Endothelial cell of umbilical vein (primary cell): ENCODE measurements around the gene ZNF329. TPM values are rescaled to one million over a fixed set of nuclear protein-coding genes. Genes with fewer than 3 reads are reported as not detected.
A peak's percentile ranks its signal among the peaks of the same experiment; 100 is the strongest.

Source experiments
- BruUV-seq: library from RNA; stranded (reverse); fragments of 400-500 nt; replicated peaks from 2 replicates; lab custom pipeline; 2021; lab: Mats Ljungman, UMichigan
- CTCF ChIA-PET: fragments of 300-600, 350-600 bp; sonication (Branson Sonifier 250); formaldehyde crosslinking; loops from one replicate; lab custom pipeline; 2021; ENCODE audit warnings: antibody characterized with exemption, inconsistent platforms; lab: Charles Lee
- POLR2A ChIA-PET: fragments of 300-600, 350-600 bp; sonication (Branson Sonifier 250); formaldehyde crosslinking; loops from one replicate; lab custom pipeline; 2021; ENCODE audit warnings: antibody characterized with exemption, inconsistent platforms; lab: Charles Lee
- DNase-seq: peaks from one replicate; pipeline ENCODE4 v3.0.0-alpha.2; 2011; ENCODE audit warnings: low read depth, low spot score
- FAIRE-seq: peaks from 2 replicates; lab custom pipeline; 2011; peaks lifted over from hg19 to GRCh38; lab: Jason Lieb, UNC
- H2AFZ ChIP-seq: 2 replicates; pipeline ENCODE4 v1.6.0; 2012; ENCODE audit warnings: low read depth, low read length, control low read depth, inconsistent platforms
- H3K27ac ChIP-seq: 2 replicates; pipeline ENCODE4 v1.5.1; 2011; ENCODE audit warnings: low read depth, mild to moderate bottlenecking, control low read depth, low read length, moderate library complexity; ENCODE audit not compliant: insufficient read depth
- H3K27me3 ChIP-seq, 2 experiments: 2 replicates each; pipeline versions ENCODE4 v1.6.0 to v1.6.1; 2011; ENCODE audit warnings: low read length in 2 of 2, mixed read lengths in 1 of 2; ENCODE audit not compliant: control insufficient read depth in 2 of 2, insufficient read depth in 2 of 2
- H3K36me3 ChIP-seq, 2 experiments: 2 replicates in 1 of 2; 3 replicates in 1 of 2; pipeline ENCODE4 v1.5.1; 2011; ENCODE audit warnings: low read length in 2 of 2, mild to moderate bottlenecking in 1 of 2, moderate library complexity in 1 of 2; ENCODE audit not compliant: control insufficient read depth in 2 of 2, insufficient read depth in 2 of 2; ENCODE audit errors: extremely low read depth in 1 of 2
- H3K4me1 ChIP-seq: 3 replicates; pipeline ENCODE4 v1.5.1; 2011; ENCODE audit warnings: mild to moderate bottlenecking, low read length; ENCODE audit not compliant: control insufficient read depth, insufficient read depth; ENCODE audit errors: extremely low read depth
- H3K4me2 ChIP-seq: 2 replicates; pipeline ENCODE4 v1.6.1; 2011; ENCODE audit warnings: low read length, control low read depth, mixed read lengths; ENCODE audit not compliant: insufficient read depth
- H3K4me3 ChIP-seq, 3 experiments: fragments of 200-600 bp in 1 of 3; sonication (generic), shearing (Covaris generic) in 1 of 3; replicated peaks in 1 of 3; 2 replicates each; pipeline ENCODE4 v1.5.1; 2011 to 2016; ENCODE audit warnings: control low read depth in 3 of 3, low read length in 3 of 3, mild to moderate bottlenecking in 2 of 3, inconsistent platforms in 1 of 3, low read depth in 1 of 3, moderate library complexity in 1 of 3; ENCODE audit not compliant: insufficient read depth in 1 of 3
- H3K79me2 ChIP-seq: 2 replicates; pipeline ENCODE4 v1.6.0; 2012; ENCODE audit warnings: low read length, inconsistent platforms; ENCODE audit not compliant: control insufficient read depth, insufficient read depth
- H3K9ac ChIP-seq: replicated peaks from 2 replicates; pipeline ENCODE3; 2011; ENCODE audit warnings: low read length, control low read depth; ENCODE audit not compliant: insufficient read depth; ENCODE audit errors: extremely low read depth
- H3K9me1 ChIP-seq: replicated peaks from 3 replicates; pipeline ENCODE4 v1.6.0; 2011; ENCODE audit warnings: mild to moderate bottlenecking, low read length; ENCODE audit not compliant: control insufficient read depth, insufficient read depth; ENCODE audit errors: extremely low read depth
- H3K9me3 ChIP-seq: replicated peaks from 2 replicates; pipeline ENCODE4 v1.5.1; 2012; ENCODE audit warnings: low read length, inconsistent platforms; ENCODE audit not compliant: control insufficient read depth, insufficient read depth
- H4K20me1 ChIP-seq: replicated peaks from 2 replicates; pipeline ENCODE3; 2011; ENCODE audit warnings: mild to moderate bottlenecking, low read length; ENCODE audit not compliant: control insufficient read depth, insufficient read depth; ENCODE audit errors: extremely low read depth
- CTCF ChIP-seq, 2 donors: IDR thresholded peaks; 1 replicate in 1 of 2; 2 replicates in 1 of 2; pipeline ENCODE4 v1.5.1; 2011; ENCODE audit warnings: low read length in 2 of 2, mild to moderate bottlenecking in 2 of 2, moderate library complexity in 2 of 2, control low read depth in 1 of 2, inconsistent platforms in 1 of 2, low read depth in 1 of 2; ENCODE audit not compliant: insufficient read depth in 1 of 2; ENCODE audit errors: extremely low read depth in 1 of 2
- EZH2 ChIP-seq: IDR thresholded peaks from 2 replicates; pipeline ENCODE4 v1.6.1; 2012; ENCODE audit warnings: borderline replicate concordance, low read depth, mild to moderate bottlenecking, moderate library complexity, low read length, inconsistent platforms; ENCODE audit not compliant: severe bottlenecking
- FOS ChIP-seq: IDR thresholded peaks from 2 replicates; pipeline ENCODE4 v1.6.1; 2011; ENCODE audit warnings: mild to moderate bottlenecking, low read length, moderate library complexity, borderline replicate concordance; ENCODE audit not compliant: insufficient read depth
- GATA2 ChIP-seq: IDR thresholded peaks from 2 replicates; pipeline ENCODE4 v1.7.0; 2011; ENCODE audit warnings: low read depth, mild to moderate bottlenecking, moderate library complexity, mixed read lengths, low read length; ENCODE audit not compliant: insufficient read length, insufficient read depth
- JUN ChIP-seq: IDR thresholded peaks from 2 replicates; pipeline ENCODE4 v1.6.1; 2011; ENCODE audit warnings: borderline replicate concordance, low read depth; ENCODE audit not compliant: insufficient read length, insufficient read depth
- MAX ChIP-seq: IDR thresholded peaks from 2 replicates; pipeline ENCODE4 v1.6.1; 2011; ENCODE audit not compliant: insufficient read depth, insufficient read length
- MYC ChIP-seq: IDR thresholded peaks from one replicate; pipeline ENCODE4 v1.6.1; 2011; ENCODE audit warnings: mild to moderate bottlenecking, low read depth, low read length
- POLR2A ChIP-seq: IDR thresholded peaks from 2 replicates; pipeline ENCODE4 v1.6.1; 2012; ENCODE audit warnings: low read depth, mild to moderate bottlenecking, control low read depth, low read length
- POLR2AphosphoS5 ChIP-seq: IDR thresholded peaks from 2 replicates; pipeline ENCODE4 v1.6.1; 2012; ENCODE audit warnings: low read depth, mild to moderate bottlenecking, control low read depth, low read length, moderate library complexity; ENCODE audit not compliant: insufficient read depth
- dilution Hi-C: fragments of 300-500 bp; cut with MboI; formaldehyde crosslinking; loops from one replicate; pipeline ENCODE4 v1.15.0; 2019; ENCODE audit warnings: low sequenced_read_pairs; ENCODE audit not compliant: extremely low pct_ligation_motif_present
- intact Hi-C: fragments of 100-400 bp; cut with micrococcal nuclease; formaldehyde crosslinking; loops from one replicate; pipeline ENCODE4 v1.10.0; 2022
- polyA plus RNA-seq, 4 experiments: library from polyadenylated mRNA; depleted of rRNA in 3 of 4; stranded (reverse) in 3 of 4; unstranded in 1 of 4; fragments of >200 nt; gene quantifications; 2 replicates each; pipeline versions ENCODE4 v1.2.1 to v1.2.3, GENCODE V29; 2011 to 2012; ENCODE audit warnings: missing spikeins in 1 of 4
- total RNA-seq: library from RNA; stranded (reverse); gene quantifications from 2 replicates; pipeline ENCODE4 v1.2.3, GENCODE V29; 2021

Gene ZNF329
- total and polyA plus RNA-seq, 2 donors (not counting 3 experiments of a cell fraction or from before 2014, with no cell fraction given): 3.0 to 5.3 TPM

GRCh38 chr19:58196901-58197616 lies 46.5 kb upstream of the ZNF329 start:
- DNase-seq: peak; percentile 38
- no peak overlapping the region for H3K4me2 ChIP-seq
- FAIRE-seq: peak; percentile 61
- H3K36me3 ChIP-seq: peaks cover 11 to 23% of the 10 kb centered on the region in 2 experiments
- no peak overlapping the region for H3K27ac ChIP-seq
- ChIA-PET CTCF (no interaction called here), POLR2A (no interaction called here)
- no peaks in the 10 kb centered on the region for H3K9me1 ChIP-seq
- H3K9me3 ChIP-seq: peaks cover 25% of the 10 kb centered on the region
- no peak for TF ChIP-seq EZH2
- no peaks in the 10 kb centered on the region for H3K4me1 ChIP-seq
- H3K4me3 ChIP-seq: no peak overlapping the region
- no TSS peak for BruUV-seq
- dilution Hi-C loops: no loop called here
- intact Hi-C loops: no loop called here
- H3K27me3 ChIP-seq: no peaks in the 10 kb centered on the region
- no peaks in the 10 kb centered on the region for H4K20me1 ChIP-seq
- H2AFZ ChIP-seq: no peak overlapping the region
- H3K9ac ChIP-seq: no peak overlapping the region
- no peaks in the 10 kb centered on the region for H3K79me2 ChIP-seq

GRCh38 chr19:58183817-58184215 lies 33.2 kb upstream of the ZNF329 start:
- Histone ChIP-seq H2AFZ (peak overlapping the region; percentile 30), H3K9me1 (no peaks in the 10 kb centered on the region), H3K4me1 (no peaks in the 10 kb centered on the region), H3K27ac (peak overlapping the region; percentile 89), H3K4me2 (peak overlapping the region; percentile 61), H3K9me3 (no peaks in the 10 kb centered on the region), H3K4me3 (peak overlapping the region; percentile 18 to 98 (median 62)), H3K27me3 (no peaks in the 10 kb centered on the region), H3K36me3 (peaks cover 0 to 9% of the 10 kb centered on the region in 2 experiments), H3K9ac (peak overlapping the region; percentile 90), H3K79me2 (peaks cover 10% of the 10 kb centered on the region), H4K20me1 (no peaks in the 10 kb centered on the region)
- ChIA-PET POLR2A (interaction anchor here (1.0 to 1.5 kb wide), 4 partner anchors 179 to 625 kb away, joined by 3 to 6 read pairs (median 4); partner anchors contain the start of genes ZNF132, ZNF497 and ZNF606), CTCF (interaction anchor here (0.6 to 1.1 kb wide), 2 partner anchors 267 to 379 kb away, joined by 3 read pairs; partner anchors contain the start of gene ZNF417)
- FAIRE-seq: no peak
- intact Hi-C loops: loop anchor here (2.0 kb wide), 2 partner anchors 179 to 225 kb away; partner anchors contain the start of genes ZNF497 and ZNF584
- dilution Hi-C loops: no loop called here
- no peak for DNase-seq
- BruUV-seq: TSS peak; percentile 56
- TF ChIP-seq POLR2A: no peak
- no peak for TF ChIP-seq MAX
- no peak for TF ChIP-seq MYC
- TF ChIP-seq CTCF (IDR thresholded peaks at IDR 0.05; ENCODE audit: extremely low read depth in 1 of 2, insufficient read depth in 1 of 2, low read depth in 1 of 2, low read length in 2 of 2): no peak
- no peak for TF ChIP-seq GATA2
- no peak for TF ChIP-seq FOS
- TF ChIP-seq POLR2AphosphoS5: no peak
- no peak for TF ChIP-seq EZH2
- no peak for TF ChIP-seq JUN
